Activated CD4-positive, alpha-beta memory T cell treated with anti-CD3 and anti-CD28 coated beads for 36 hours (primary cell): ENCODE results near the gene PBX4. TPM values are rescaled to one million over a fixed set of nuclear protein-coding genes. Genes with fewer than 3 reads are reported as not detected.

ENCODE experiments used
- CTCF ChIA-PET: fragments of 350-600 bp; sonication (Branson Sonifier 250); formaldehyde crosslinking; loops from one replicate; lab custom pipeline; 2021; ENCODE audit warnings: antibody characterized with exemption, inconsistent platforms; lab: Charles Lee
- POLR2A ChIA-PET: fragments of 350-600 bp; sonication (Branson Sonifier 250); formaldehyde crosslinking; loops from one replicate; lab custom pipeline; 2021; ENCODE audit warnings: antibody characterized with exemption; lab: Charles Lee
- DNase-seq: peaks from one replicate; pipeline ENCODE4 v3.0.0-alpha.2; 2020
- H3K27ac Mint-ChIP-seq: one replicate; pipeline ENCODE4 v1.8.0; 2021; ENCODE audit warnings: mixed read lengths
- H3K27me3 Mint-ChIP-seq: one replicate; pipeline ENCODE4 v1.8.0; 2021; ENCODE audit warnings: mixed read lengths
- H3K36me3 Mint-ChIP-seq: one replicate; pipeline ENCODE4 v1.8.0; 2021; ENCODE audit warnings: mixed read lengths
- H3K4me1 Mint-ChIP-seq: one replicate; pipeline ENCODE4 v1.8.0; 2021; ENCODE audit warnings: low read depth, mixed read lengths
- H3K4me3 Mint-ChIP-seq: one replicate; pipeline ENCODE4 v1.8.0; 2021; ENCODE audit warnings: mild to moderate bottlenecking, mixed read lengths
- H3K9me3 Mint-ChIP-seq: one replicate; pipeline ENCODE4 v1.8.0; 2021; ENCODE audit warnings: mixed read lengths
- intact Hi-C: fragments of 100-400 bp; cut with micrococcal nuclease; formaldehyde crosslinking; loops from one replicate; pipeline ENCODE4 v1.15.1; 2023
- total RNA-seq, 2 experiments: library from RNA; stranded (reverse); gene quantifications; one replicate each; pipeline ENCODE4 v1.2.3, GENCODE V29; 2021

Gene PBX4
- total RNA-seq, 2 experiments from 2014 or later, result 44.9 to 45.7 TPM

DNA sequence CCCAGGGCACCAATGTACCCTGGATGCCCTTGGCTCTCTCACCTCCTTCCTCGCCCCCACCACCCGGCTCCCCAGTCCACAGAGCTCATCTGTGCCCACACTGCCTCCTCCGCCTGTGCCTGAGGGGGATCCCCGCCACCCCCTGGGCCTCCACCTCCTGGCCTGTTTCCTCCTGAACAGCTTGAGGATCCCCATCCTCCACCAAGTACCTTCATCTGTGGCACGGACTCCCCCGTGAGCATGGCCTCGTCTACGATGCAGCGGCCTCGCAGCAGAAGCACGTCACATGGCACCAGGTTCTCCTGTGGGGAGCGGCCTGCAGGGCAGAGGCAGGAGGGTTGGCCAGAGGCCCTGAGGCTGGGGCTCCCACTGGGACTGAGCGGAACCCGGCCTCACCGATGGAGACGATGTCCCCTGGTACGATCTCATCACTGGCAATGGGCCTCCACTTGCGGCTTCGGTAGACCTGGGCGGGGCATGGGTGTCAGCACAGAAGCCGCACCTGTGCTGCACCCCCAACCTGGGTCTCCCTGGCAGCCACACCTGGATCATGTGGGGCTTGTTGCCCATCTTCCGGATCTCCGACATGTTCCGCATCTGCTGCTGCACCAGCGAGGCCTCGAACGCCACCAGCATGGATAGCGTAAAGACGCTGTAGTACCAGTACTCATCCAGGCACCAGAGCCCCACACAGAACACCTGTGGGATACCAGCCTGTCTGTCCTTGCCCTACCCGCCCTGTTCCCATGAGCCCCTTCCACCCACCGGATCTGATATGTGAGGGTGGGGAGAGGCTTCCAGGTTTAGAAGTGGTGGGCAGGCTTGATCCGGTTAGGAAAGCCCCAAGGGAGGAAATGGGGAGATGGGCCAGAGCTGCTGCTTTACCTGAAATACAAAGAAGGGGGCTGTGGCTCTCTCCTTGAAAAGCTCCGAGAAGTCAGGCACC is 38.2 kb upstream of the PBX4 start:
- no peak overlapping the region for H3K27ac Mint-ChIP-seq
- POLR2A ChIA-PET, result no interaction called here
- DNase-seq, result no peak
- H3K4me1 Mint-ChIP-seq, result peaks cover 13% of the 10 kb centered on the region
- CTCF ChIA-PET, result interaction anchor here (0.8 to 2.8 kb wide), 3 partner anchors 13 to 124 kb away, joined by 3 to 7 read pairs (median 5); partner anchors contain the start of gene GMIP
- intact Hi-C loops, result no loop called here
- H3K4me3 Mint-ChIP-seq, result no peak overlapping the region
- H3K9me3 Mint-ChIP-seq, result no peaks in the 10 kb centered on the region
- H3K36me3 Mint-ChIP-seq, result peaks cover 53% of the 10 kb centered on the region
- H3K27me3 Mint-ChIP-seq, result no peaks in the 10 kb centered on the region

- peaks cover 46% of the 10 kb centered on the region for H3K36me3 Mint-ChIP-seq
- no peaks in the 10 kb centered on the region for H3K9me3 Mint-ChIP-seq
- no peak overlapping the region for H3K4me3 Mint-ChIP-seq
- no peaks in the 10 kb centered on the region for H3K27me3 Mint-ChIP-seq
- peaks cover 4% of the 10 kb centered on the region for H3K4me1 Mint-ChIP-seq
- H3K27ac Mint-ChIP-seq, result no peak overlapping the region
- no peak for DNase-seq
- CTCF ChIA-PET, result no interaction called here
- POLR2A ChIA-PET, result no interaction called here
- intact Hi-C loops, result no loop called here
These were observed 37.3 kb upstream of the PBX4 start for GRCh38 chr19:19655641-19656343.

GRCh38 chr19:19655051-19655594 is 36.6 kb upstream of the PBX4 start:
- no peak for DNase-seq
- ChIA-PET POLR2A (no interaction called here), CTCF (interaction anchor here (1.3 kb wide), 1 partner anchor 11 kb away, joined by 4 read pairs; no protein-coding TSS in a partner anchor)
- Mint-ChIP-seq H3K27ac (no peak overlapping the region), H3K9me3 (no peaks in the 10 kb centered on the region), H3K4me1 (peaks cover 4% of the 10 kb centered on the region), H3K27me3 (no peaks in the 10 kb centered on the region), H3K4me3 (no peak overlapping the region), H3K36me3 (peaks cover 46% of the 10 kb centered on the region)
- intact Hi-C loops, result no loop called here

GRCh38 chr19:19654441-19654840 is 36.0 kb upstream of the PBX4 start:
- POLR2A ChIA-PET, result no interaction called here
- no peaks in the 10 kb centered on the region for H3K27me3 Mint-ChIP-seq

GRCh38 chr19:19653597-19654147 is 35.2 kb upstream of the PBX4 start:
- Mint-ChIP-seq H3K4me1 (no peaks in the 10 kb centered on the region), H3K9me3 (no peaks in the 10 kb centered on the region), H3K27ac (no peak overlapping the region), H3K36me3 (peaks cover 44% of the 10 kb centered on the region), H3K4me3 (no peak overlapping the region), H3K27me3 (no peaks in the 10 kb centered on the region)
- CTCF ChIA-PET, result interaction anchor here (2.6 kb wide), 1 partner anchor 10 kb away, joined by 13 read pairs; the partner anchor contains the start of gene GMIP
- no peak for DNase-seq
- POLR2A ChIA-PET, result interaction anchor here (0.6 kb wide), 2 partner anchors 9 to 102 kb away, joined by 3 read pairs; no protein-coding TSS in a partner anchor
- intact Hi-C loops, result no loop called here

More at GRCh38 chr19:19654441-19654840, 36.0 kb upstream of the PBX4 start:
- Mint-ChIP-seq H3K4me1 (no peaks in the 10 kb centered on the region), H3K27ac (no peak overlapping the region), H3K36me3 (peaks cover 46% of the 10 kb centered on the region), H3K4me3 (no peak overlapping the region), H3K9me3 (no peaks in the 10 kb centered on the region)
- DNase-seq, result no peak
- intact Hi-C loops, result no loop called here
- CTCF ChIA-PET, result interaction anchor here (1.3 kb wide), 1 partner anchor 10 kb away, joined by 4 read pairs; no protein-coding TSS in a partner anchor

DNA sequence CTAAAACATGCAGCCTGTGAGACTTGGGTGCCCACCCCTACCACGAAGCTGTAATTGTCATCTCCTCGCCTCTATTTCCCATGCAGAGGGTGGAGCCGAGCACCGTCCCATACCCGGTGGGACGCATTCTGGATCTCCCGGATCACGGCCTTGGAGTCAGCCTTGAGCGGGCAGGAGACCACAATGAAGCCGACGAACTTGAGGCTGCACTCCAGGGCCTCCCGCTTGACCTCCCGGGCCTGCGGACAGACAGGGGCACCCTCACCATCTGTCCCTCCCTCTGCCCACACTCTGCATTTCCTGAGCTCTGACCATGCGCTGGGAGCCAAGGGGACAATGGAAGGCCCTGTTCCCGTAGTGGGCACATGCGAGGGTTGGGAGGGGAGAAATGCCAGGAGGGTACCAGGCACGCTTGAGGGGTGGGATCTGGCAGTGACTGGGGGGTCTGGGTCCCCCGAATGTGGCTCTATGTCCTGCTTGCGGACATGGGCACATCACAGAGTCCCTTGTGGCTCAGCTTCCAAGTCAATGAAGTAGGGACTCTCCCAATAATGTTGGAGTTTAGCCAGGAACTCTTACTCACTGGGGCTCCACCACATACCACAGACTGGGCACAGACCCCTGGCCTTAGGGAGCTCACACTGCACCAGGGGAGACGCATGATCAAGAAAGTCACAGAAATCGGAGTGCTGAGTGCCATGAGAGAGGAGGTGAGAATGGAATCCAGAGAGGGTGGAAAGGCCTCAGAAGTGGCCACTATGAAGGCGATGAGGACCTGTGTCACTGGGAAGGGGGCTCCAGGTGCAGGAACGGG is 34.2 kb upstream of the PBX4 start:
- no peaks in the 10 kb centered on the region for H3K9me3 Mint-ChIP-seq
- no peak for DNase-seq
- intact Hi-C loops, result no loop called here
- ChIA-PET CTCF (interaction anchor here (2.6 to 3.5 kb wide), 3 partner anchors 9 to 120 kb away, joined by 11 to 15 read pairs (median 13); partner anchors contain the start of gene GMIP), POLR2A (interaction anchor here (0.6 to 1.8 kb wide), 3 partner anchors 9 to 101 kb away, joined by 3 to 6 read pairs (median 3); no protein-coding TSS in a partner anchor)
- H3K27me3 Mint-ChIP-seq, result no peaks in the 10 kb centered on the region
- H3K4me3 Mint-ChIP-seq, result no peak overlapping the region
- peaks cover 39% of the 10 kb centered on the region for H3K36me3 Mint-ChIP-seq
- no peaks in the 10 kb centered on the region for H3K4me1 Mint-ChIP-seq
- no peak overlapping the region for H3K27ac Mint-ChIP-seq

DNA sequence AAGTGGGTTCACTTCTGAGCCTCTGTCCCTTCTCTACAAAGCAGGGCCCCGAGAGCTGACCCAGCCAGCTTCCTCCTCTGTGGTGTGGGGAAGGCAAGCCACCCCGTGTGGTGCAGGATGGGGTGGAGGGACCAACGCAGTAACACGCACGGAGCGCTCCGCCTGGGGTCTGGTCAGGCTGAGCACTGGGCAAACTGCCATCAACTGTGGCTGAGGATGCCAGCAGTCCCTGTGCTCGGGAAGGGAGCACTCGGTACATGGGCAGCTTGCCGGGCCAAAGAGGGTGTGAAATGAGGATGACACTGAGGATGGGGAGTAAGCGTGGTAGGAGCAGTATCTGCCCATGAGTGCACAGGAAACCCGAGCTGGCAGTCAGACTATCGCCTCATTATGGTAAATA is 32.6 kb upstream of the PBX4 start:
- no peak overlapping the region for H3K4me3 Mint-ChIP-seq
- DNase-seq, result no peak
- H3K27me3 Mint-ChIP-seq, result no peaks in the 10 kb centered on the region
- ChIA-PET CTCF (interaction anchor here (1.0 to 3.5 kb wide), 3 partner anchors 97 to 119 kb away, joined by 3 to 15 read pairs (median 11); no protein-coding TSS in a partner anchor), POLR2A (interaction anchor here (1.3 to 1.8 kb wide), 2 partner anchors 11 to 23 kb away, joined by 3 to 6 read pairs; partner anchors contain the start of gene LPAR2)
- intact Hi-C loops, result no loop called here
- H3K36me3 Mint-ChIP-seq, result peaks cover 29% of the 10 kb centered on the region
- H3K27ac Mint-ChIP-seq, result no peak overlapping the region
- H3K4me1 Mint-ChIP-seq, result no peaks in the 10 kb centered on the region
- H3K9me3 Mint-ChIP-seq, result no peaks in the 10 kb centered on the region

GRCh38 chr19:19650331-19650730 is 31.8 kb upstream of the PBX4 start:
- POLR2A ChIA-PET, result interaction anchor here (1.3 kb wide), 1 partner anchor 13 kb away, joined by 4 read pairs; the partner anchor contains the start of gene ATP13A1
- intact Hi-C loops, result no loop called here
- Mint-ChIP-seq H3K27me3 (no peaks in the 10 kb centered on the region), H3K9me3 (no peaks in the 10 kb centered on the region), H3K4me1 (no peaks in the 10 kb centered on the region), H3K4me3 (no peak overlapping the region), H3K36me3 (peaks cover 28% of the 10 kb centered on the region), H3K27ac (no peak overlapping the region)
- no peak for DNase-seq
- CTCF ChIA-PET, result interaction anchor here (1.0 to 3.5 kb wide), 3 partner anchors 96 to 118 kb away, joined by 3 to 15 read pairs (median 11); no protein-coding TSS in a partner anchor

GRCh38 chr19:19649580-19649995 is 31.1 kb upstream of the PBX4 start:
- H3K27me3 Mint-ChIP-seq, result no peaks in the 10 kb centered on the region
- DNase-seq, result no peak
- no peaks in the 10 kb centered on the region for H3K9me3 Mint-ChIP-seq
- no peak overlapping the region for H3K4me3 Mint-ChIP-seq
- CTCF ChIA-PET, result interaction anchor here (3.1 kb wide), 1 partner anchor 95 kb away, joined by 11 read pairs; no protein-coding TSS in a partner anchor
- peaks cover 29% of the 10 kb centered on the region for H3K36me3 Mint-ChIP-seq
- no peaks in the 10 kb centered on the region for H3K4me1 Mint-ChIP-seq
- no peak overlapping the region for H3K27ac Mint-ChIP-seq
- POLR2A ChIA-PET, result interaction anchor here (1.0 to 1.3 kb wide), 2 partner anchors 13 to 22 kb away, joined by 3 to 4 read pairs; partner anchors contain the start of gene ATP13A1
- intact Hi-C loops, result no loop called here

DNA sequence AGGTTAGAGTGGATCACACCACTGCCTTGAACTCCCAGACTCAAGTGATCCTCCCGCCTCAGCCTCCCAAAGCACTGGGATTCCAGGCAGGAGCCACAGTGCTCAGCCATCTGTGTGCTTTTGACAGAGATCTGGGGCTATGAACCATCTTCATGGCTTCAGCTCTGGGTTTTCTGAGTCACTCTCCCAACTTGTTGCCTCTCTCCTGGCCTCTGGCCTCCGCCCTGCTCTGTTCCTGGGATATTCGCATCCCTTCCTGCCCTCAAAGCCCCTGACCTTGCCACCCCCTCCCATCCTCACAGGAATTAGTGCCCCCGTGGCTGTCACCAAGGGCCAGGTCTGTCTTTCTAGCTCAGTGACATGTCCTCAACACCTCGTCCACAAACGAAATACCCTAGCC is 30.7 kb upstream of the PBX4 start:
- DNase-seq, result no peak
- intact Hi-C loops, result no loop called here
- Mint-ChIP-seq H3K36me3 (peaks cover 28% of the 10 kb centered on the region), H3K27ac (no peak overlapping the region), H3K4me1 (no peaks in the 10 kb centered on the region), H3K27me3 (no peaks in the 10 kb centered on the region), H3K9me3 (no peaks in the 10 kb centered on the region), H3K4me3 (no peak overlapping the region)
- ChIA-PET POLR2A (interaction anchor here (1.0 to 1.3 kb wide), 2 partner anchors 14 to 22 kb away, joined by 3 to 4 read pairs; partner anchors contain the start of gene ATP13A1), CTCF (no interaction called here)
